GM23338 (cell line): ENCODE measurements around the gene SLC6A3.

Experiments used
- CREB1 ChIP-seq: fragments of 250-450 bp; sonication (Bioruptor Pico); IDR thresholded peaks from 2 replicates; pipeline ENCODE4 v1.5.0; 2020; ENCODE audit warnings: low read depth, mild to moderate bottlenecking, moderate library complexity
- EZH2 ChIP-seq: fragments of 200-600 bp; sonication (generic); IDR thresholded peaks from one replicate; pipeline ENCODE4 v1.8.0; 2017; ENCODE audit warnings: antibody characterized with exemption, mild to moderate bottlenecking, low read depth; ENCODE audit not compliant: unreplicated experiment
- EZH2phosphoT487 ChIP-seq: fragments of 200-600 bp; sonication (generic); IDR thresholded peaks from one replicate; pipeline ENCODE4 v1.8.1; 2018; ENCODE audit warnings: antibody characterized with exemption; ENCODE audit not compliant: unreplicated experiment
- JUNB ChIP-seq: IDR thresholded peaks from one replicate; pipeline ENCODE4 v1.6.1; 2016; ENCODE audit warnings: antibody characterized with exemption; ENCODE audit not compliant: unreplicated experiment
- POLR2AphosphoS5 ChIP-seq: IDR thresholded peaks from 2 replicates; pipeline ENCODE4 v1.6.1; 2016; ENCODE audit warnings: antibody characterized with exemption, low read depth
- STAT1 ChIP-seq: IDR thresholded peaks from one replicate; pipeline ENCODE4 v1.6.1; 2016; ENCODE audit warnings: antibody characterized with exemption; ENCODE audit not compliant: unreplicated experiment
- ZNF114 ChIP-seq: fragments of 250-450 bp; sonication (Bioruptor Pico); IDR thresholded peaks from 2 replicates; pipeline ENCODE4 v1.5.0; 2020; ENCODE audit warnings: mild to moderate bottlenecking, moderate library complexity
- ZNF331 ChIP-seq: fragments of 250-450 bp; sonication (Bioruptor Pico); IDR thresholded peaks from 2 replicates; pipeline ENCODE4 v1.5.0; 2020; ENCODE audit warnings: low read depth, mild to moderate bottlenecking, moderate library complexity
- TF ChIP-seq, protein P1 (sequence below), 2 experiments: fragments of 200-600 bp in 1 of 2; sonication (generic) in 1 of 2; conservative IDR thresholded peaks; 2 replicates each; pipeline versions ENCODE4 v1.5.1 to v1.6.1; 2016 to 2017; ENCODE audit warnings: antibody characterized with exemption in 2 of 2, low read depth in 2 of 2, mild to moderate bottlenecking in 2 of 2, moderate library complexity in 1 of 2
- TF ChIP-seq, protein P2 (sequence below): IDR thresholded peaks from one replicate; pipeline ENCODE4 v1.6.1; 2018; ENCODE audit warnings: antibody characterized with exemption; ENCODE audit not compliant: unreplicated experiment

DNA sequence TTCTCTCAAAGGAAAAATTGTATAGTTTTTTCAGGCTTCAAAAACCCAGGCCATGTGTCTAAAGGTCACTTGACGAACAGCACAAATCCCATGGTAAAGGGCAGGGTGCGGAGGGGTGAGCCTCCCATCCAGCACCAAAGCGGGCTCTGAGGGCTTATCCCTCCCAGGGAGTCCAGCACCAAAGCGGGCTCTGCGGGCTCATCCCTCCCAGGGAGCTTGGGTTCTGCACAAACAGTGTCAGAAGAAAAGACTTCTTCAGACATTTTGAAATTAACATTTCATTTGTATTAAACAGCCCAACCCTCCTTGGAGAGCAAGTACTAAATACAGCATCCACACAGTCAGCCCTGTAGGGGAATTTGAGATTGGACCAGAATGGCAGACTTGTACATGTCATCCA, 57.4 kb downstream of the SLC6A3 start:
- TF ChIP-seq, protein P1, sequence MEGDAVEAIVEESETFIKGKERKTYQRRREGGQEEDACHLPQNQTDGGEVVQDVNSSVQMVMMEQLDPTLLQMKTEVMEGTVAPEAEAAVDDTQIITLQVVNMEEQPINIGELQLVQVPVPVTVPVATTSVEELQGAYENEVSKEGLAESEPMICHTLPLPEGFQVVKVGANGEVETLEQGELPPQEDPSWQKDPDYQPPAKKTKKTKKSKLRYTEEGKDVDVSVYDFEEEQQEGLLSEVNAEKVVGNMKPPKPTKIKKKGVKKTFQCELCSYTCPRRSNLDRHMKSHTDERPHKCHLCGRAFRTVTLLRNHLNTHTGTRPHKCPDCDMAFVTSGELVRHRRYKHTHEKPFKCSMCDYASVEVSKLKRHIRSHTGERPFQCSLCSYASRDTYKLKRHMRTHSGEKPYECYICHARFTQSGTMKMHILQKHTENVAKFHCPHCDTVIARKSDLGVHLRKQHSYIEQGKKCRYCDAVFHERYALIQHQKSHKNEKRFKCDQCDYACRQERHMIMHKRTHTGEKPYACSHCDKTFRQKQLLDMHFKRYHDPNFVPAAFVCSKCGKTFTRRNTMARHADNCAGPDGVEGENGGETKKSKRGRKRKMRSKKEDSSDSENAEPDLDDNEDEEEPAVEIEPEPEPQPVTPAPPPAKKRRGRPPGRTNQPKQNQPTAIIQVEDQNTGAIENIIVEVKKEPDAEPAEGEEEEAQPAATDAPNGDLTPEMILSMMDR (conservative IDR thresholded peaks at IDR 0.05; ENCODE audit: low read depth in 2 of 2) = no peak
- TF ChIP-seq ZNF114 (CRISPR knock-in tag) (no peak), EZH2 (no peak), JUNB (no peak), CREB1 (CRISPR knock-in tag) (no peak), POLR2AphosphoS5 (no peak), ZNF331 (CRISPR knock-in tag) (no peak), STAT1 (no peak), EZH2phosphoT487 (no peak)
- TF ChIP-seq, protein P2, sequence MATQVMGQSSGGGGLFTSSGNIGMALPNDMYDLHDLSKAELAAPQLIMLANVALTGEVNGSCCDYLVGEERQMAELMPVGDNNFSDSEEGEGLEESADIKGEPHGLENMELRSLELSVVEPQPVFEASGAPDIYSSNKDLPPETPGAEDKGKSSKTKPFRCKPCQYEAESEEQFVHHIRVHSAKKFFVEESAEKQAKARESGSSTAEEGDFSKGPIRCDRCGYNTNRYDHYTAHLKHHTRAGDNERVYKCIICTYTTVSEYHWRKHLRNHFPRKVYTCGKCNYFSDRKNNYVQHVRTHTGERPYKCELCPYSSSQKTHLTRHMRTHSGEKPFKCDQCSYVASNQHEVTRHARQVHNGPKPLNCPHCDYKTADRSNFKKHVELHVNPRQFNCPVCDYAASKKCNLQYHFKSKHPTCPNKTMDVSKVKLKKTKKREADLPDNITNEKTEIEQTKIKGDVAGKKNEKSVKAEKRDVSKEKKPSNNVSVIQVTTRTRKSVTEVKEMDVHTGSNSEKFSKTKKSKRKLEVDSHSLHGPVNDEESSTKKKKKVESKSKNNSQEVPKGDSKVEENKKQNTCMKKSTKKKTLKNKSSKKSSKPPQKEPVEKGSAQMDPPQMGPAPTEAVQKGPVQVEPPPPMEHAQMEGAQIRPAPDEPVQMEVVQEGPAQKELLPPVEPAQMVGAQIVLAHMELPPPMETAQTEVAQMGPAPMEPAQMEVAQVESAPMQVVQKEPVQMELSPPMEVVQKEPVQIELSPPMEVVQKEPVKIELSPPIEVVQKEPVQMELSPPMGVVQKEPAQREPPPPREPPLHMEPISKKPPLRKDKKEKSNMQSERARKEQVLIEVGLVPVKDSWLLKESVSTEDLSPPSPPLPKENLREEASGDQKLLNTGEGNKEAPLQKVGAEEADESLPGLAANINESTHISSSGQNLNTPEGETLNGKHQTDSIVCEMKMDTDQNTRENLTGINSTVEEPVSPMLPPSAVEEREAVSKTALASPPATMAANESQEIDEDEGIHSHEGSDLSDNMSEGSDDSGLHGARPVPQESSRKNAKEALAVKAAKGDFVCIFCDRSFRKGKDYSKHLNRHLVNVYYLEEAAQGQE = no peak
